Ishikawa (cell line): ENCODE results near the gene SIAH2.

ENCODE experiments used
- CEBPB ChIP-seq: IDR thresholded peaks from 2 replicates; pipeline ENCODE4 v1.6.1; 2012
- CREB1 ChIP-seq: IDR thresholded peaks from 2 replicates; pipeline ENCODE4 v1.6.1; 2012; ENCODE audit warnings: low read depth
- EGR1 ChIP-seq: IDR thresholded peaks from 2 replicates; pipeline ENCODE4 v1.6.1; 2012
- EP300 ChIP-seq: IDR thresholded peaks from 2 replicates; pipeline ENCODE4 v1.6.1; 2012; ENCODE audit warnings: borderline replicate concordance
- FOXM1 ChIP-seq: IDR thresholded peaks from 2 replicates; pipeline ENCODE4 v1.6.1; 2012; ENCODE audit warnings: low read depth, borderline replicate concordance
- MAX ChIP-seq: IDR thresholded peaks from 2 replicates; pipeline ENCODE4 v1.6.1; 2012
- NFIC ChIP-seq: IDR thresholded peaks from 2 replicates; pipeline ENCODE4 v1.6.1; 2012
- RAD21 ChIP-seq: IDR thresholded peaks from 2 replicates; pipeline ENCODE4 v1.6.1; 2012; ENCODE audit warnings: low read depth
- REST ChIP-seq: IDR thresholded peaks from 2 replicates; pipeline ENCODE4 v1.6.1; 2012; ENCODE audit warnings: low read depth, mild to moderate bottlenecking
- TAF1 ChIP-seq: IDR thresholded peaks from 2 replicates; pipeline ENCODE4 v1.6.1; 2012; ENCODE audit warnings: low read depth, mild to moderate bottlenecking
- TCF12 ChIP-seq: IDR thresholded peaks from 2 replicates; pipeline ENCODE4 v1.6.1; 2012; ENCODE audit warnings: low read depth
- TEAD4 ChIP-seq: IDR thresholded peaks from 2 replicates; pipeline ENCODE4 v1.6.1; 2012
- USF1 ChIP-seq: IDR thresholded peaks from 2 replicates; pipeline ENCODE4 v1.6.1; 2012
- YY1 ChIP-seq: IDR thresholded peaks from 2 replicates; pipeline ENCODE4 v1.6.1; 2012; ENCODE audit warnings: low read depth
- ZBTB7A ChIP-seq: IDR thresholded peaks from 2 replicates; pipeline ENCODE4 v1.6.1; 2012; ENCODE audit warnings: low read depth

Gene SIAH2

GRCh38 chr3:150787741-150788370 is 24.9 kb upstream of the SIAH2 start:
- TF ChIP-seq CEBPB (no peak), RAD21 (peak; percentile 93), EGR1 (no peak), NFIC (no peak), EP300 (no peak), CREB1 (no peak), ZBTB7A (no peak), TAF1 (no peak), MAX (peak; percentile 26; the same call in 1 of the 2 replicates), YY1 (peak; percentile 43; the same call in 1 of the 2 replicates), TEAD4 (no peak), TCF12 (no peak), REST (no peak), FOXM1 (no peak), USF1 (0 out of 2 replicates have a peak, but pooled peaks have one; percentile 20)

GRCh38 chr3:150786791-150787190 is 23.8 kb upstream of the SIAH2 start:
- no peak for TF ChIP-seq USF1
- 0 out of 2 replicates have a peak, but pooled peaks have one; percentile 49 for TF ChIP-seq TEAD4
- peak; percentile 19; the same call in 1 of the 2 replicates for TF ChIP-seq CEBPB

GRCh38 chr3:150784747-150785125 is 21.8 kb upstream of the SIAH2 start:
- TF ChIP-seq EGR1 (no peak), CEBPB (no peak), NFIC (no peak), TEAD4 (no peak), YY1 (no peak), USF1 (no peak), TCF12 (no peak), TAF1 (no peak), MAX (no peak)

GRCh38 chr3:150783920-150784746 is 21.2 kb upstream of the SIAH2 start:
- TF ChIP-seq USF1 (no peak), CEBPB (no peak), RAD21 (no peak)

GRCh38 chr3:150783316-150783715 is 20.3 kb upstream of the SIAH2 start:
- TF ChIP-seq RAD21: no peak
- no peak for TF ChIP-seq REST
- no peak for TF ChIP-seq USF1
- TF ChIP-seq CEBPB: no peak
- no peak for TF ChIP-seq NFIC
